Astrocyte of the spinal cord (primary cell): ENCODE measurements around the gene TECR.

Source experiments
- DNase-seq: peaks from one replicate; pipeline ENCODE4 v3.0.0; 2011; ENCODE audit warnings: low read depth, low spot score
- H3K4me3 ChIP-seq: 2 replicates; pipeline ENCODE4 v1.5.1; 2011; ENCODE audit warnings: low read depth, mild to moderate bottlenecking, low read length, moderate library complexity
- in situ Hi-C: cut with HindIII; loops from 2 replicates; pipeline ENCODE4 v1.10.0; 2017; ENCODE audit warnings: low sequenced_read_pairs
- TF ChIP-seq, protein P1 (sequence below): IDR thresholded peaks from 2 replicates; pipeline ENCODE4 v1.5.1; 2012; ENCODE audit warnings: low read depth, mild to moderate bottlenecking, low read length, inconsistent platforms

Gene TECR

DNA sequence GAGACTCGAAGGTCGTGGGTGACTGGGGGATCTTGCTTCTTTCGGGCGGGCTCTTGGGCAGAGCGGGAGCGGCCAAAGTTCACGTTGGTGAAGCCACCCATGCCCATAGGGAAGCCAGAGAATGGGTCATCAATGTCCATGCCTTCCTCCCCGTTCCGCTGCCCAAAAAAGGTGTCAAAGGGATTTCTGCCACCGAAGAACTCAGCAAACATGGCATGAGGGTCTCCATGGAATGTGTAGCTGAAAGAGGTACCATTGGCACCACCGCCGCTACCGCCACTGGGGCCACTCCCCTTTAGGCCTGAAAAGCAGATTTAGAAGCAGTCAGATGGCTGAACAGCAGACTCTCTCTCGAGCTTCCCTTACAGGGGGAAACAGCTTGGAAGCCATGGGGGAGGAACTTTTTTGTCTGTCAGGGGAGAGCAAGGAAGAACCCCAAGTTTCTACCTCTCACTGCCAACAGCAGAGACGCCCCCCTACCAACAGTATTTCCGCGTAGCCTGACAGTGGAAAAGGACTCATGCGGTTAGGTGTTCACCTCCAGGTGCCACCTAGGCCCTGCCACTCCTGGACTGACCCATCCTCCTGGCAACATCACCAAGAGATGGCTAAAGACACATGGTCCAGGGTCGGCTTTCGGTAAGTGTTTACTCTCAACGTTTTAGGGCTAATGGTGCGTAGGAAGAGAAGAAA, 12.5 kb upstream of the TECR start:
- H3K4me3 ChIP-seq, result peak overlapping the region; percentile 68
- in situ Hi-C loops, result no loop called here
- no peak for DNase-seq
- TF ChIP-seq, protein P1, sequence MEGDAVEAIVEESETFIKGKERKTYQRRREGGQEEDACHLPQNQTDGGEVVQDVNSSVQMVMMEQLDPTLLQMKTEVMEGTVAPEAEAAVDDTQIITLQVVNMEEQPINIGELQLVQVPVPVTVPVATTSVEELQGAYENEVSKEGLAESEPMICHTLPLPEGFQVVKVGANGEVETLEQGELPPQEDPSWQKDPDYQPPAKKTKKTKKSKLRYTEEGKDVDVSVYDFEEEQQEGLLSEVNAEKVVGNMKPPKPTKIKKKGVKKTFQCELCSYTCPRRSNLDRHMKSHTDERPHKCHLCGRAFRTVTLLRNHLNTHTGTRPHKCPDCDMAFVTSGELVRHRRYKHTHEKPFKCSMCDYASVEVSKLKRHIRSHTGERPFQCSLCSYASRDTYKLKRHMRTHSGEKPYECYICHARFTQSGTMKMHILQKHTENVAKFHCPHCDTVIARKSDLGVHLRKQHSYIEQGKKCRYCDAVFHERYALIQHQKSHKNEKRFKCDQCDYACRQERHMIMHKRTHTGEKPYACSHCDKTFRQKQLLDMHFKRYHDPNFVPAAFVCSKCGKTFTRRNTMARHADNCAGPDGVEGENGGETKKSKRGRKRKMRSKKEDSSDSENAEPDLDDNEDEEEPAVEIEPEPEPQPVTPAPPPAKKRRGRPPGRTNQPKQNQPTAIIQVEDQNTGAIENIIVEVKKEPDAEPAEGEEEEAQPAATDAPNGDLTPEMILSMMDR, result no peak

DNA sequence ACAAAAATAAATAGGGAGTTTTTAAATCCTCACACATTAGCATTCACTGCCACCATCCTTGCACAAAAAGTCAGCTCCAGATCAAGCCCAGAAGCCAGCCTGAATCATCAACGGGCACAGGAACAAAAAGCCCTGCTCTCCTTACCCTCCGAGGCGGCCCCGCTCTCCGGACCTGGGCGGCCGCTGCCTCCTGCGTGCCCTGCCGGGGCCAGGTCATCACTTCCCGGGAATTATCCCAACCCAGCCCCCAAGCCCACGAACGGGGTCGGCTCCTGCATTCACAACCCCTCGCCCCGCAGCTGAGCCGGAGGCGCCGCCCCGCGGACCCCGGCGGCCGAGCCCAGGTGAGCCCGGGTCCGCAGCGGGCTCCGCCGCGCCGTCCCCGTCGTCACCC, 12.0 kb upstream of the TECR start:
- TF ChIP-seq, protein P1, result no peak
- H3K4me3 ChIP-seq, result peak overlapping the region; percentile 68
- DNase-seq, result no peak
- in situ Hi-C loops, result no loop called here

DNA sequence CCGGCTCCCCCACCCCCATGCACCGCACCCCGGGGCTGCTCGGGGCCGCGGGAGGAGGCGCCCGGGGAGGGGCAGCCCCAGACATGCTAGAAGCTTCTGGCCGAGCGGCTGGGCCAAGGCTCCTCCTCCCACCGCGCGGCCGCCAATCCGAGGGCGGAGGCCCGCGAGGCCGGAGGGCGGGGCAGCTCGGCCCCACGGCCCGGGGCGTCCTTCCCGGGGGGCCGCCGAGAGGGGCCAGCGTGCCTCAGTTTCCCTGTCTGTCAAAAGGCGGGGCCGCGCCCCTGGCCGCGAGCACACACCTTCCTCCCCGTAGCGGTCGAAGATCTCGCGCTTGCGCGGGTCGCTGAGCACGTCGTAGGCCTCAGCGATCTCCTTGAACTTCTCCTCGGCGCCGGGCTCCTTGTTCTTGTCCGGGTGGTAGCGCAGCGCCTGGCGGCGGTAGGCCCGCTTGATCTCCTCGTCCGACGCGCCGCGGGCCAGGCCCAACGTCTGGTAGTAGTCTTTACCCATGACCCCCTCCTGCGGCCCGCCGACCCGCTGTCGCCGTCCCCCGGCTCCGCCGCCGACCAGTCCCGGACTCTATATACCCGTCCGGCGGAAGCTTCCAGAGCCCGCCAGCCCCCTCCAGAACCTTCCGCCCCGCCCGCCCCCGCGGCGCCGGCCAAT, 11.4 kb upstream of the TECR start, which contains the start of gene DNAJB1:
Gene DNAJB1 (minus strand): TSS at position 558 of the 666 bp plus-strand sequence. CDS start 48 bp downstream, at position 510.
- in situ Hi-C loops, result no loop called here
- TF ChIP-seq, protein P1, result no peak
- DNase-seq, result peak; percentile 94
- peak within 1 kb of the TSS; percentile 68 for H3K4me3 ChIP-seq

DNA sequence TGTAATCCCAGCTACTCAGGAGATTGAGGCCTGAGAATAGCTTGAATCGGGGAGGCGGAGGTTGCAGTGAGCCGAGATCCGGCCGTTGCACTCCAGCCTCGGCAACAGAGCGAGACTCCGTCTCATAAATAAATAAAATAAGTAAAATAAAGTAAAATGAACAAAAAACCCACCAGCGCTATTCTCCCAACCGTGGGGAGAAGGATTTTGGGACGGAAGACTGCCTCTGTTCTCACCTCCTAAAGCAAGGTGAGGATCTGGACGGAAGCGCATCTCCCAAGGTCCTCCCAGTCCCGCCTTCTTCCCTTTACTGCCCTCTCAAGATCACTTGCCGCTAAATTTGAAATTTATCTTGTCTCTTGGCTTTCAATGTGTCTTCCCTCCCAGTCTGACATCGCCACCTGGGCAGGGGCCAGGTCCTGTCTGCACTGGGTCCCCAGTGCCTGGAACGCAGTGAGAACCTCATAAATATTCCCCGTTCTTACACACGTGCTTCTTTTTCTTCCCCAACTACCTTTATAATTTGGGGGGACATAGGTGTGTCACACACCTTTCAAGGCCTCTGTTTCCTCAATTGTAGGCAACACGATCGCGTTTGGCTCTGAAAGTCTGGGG, 10.0 kb upstream of the TECR start:
- in situ Hi-C loops, result no loop called here
- no peak for DNase-seq
- TF ChIP-seq, protein P1, result no peak
- H3K4me3 ChIP-seq, result no peak overlapping the region

DNA sequence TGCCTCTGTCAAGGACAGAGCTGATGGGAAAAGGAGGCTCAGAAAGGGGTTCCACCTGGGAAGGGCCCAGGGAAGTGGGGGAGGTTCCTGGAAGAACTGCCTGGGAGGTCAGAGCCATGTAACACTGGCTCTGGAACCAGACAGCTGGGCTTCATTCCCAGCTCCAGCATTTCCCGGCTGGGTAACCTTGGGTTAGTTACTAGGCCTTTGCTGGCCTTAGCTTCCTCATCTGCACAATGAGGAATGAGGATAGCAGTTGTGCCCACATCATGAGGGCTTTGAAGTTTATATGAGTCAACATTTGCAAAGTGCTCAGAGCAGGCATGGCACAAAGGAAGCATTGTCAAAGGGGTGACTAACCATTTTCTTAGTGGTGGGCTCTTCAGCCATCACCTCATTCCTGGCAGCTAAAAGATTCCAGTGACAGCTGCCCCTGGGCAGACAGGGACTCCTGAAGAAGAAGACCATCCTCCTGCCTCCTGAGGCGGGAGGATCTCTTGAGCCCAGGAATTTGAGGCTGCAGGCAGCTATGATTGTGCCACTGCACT, 9.5 kb upstream of the TECR start:
- TF ChIP-seq, protein P1, result no peak
- DNase-seq, result peak; percentile 88
- in situ Hi-C loops, result no loop called here
- H3K4me3 ChIP-seq, result no peak overlapping the region

DNA sequence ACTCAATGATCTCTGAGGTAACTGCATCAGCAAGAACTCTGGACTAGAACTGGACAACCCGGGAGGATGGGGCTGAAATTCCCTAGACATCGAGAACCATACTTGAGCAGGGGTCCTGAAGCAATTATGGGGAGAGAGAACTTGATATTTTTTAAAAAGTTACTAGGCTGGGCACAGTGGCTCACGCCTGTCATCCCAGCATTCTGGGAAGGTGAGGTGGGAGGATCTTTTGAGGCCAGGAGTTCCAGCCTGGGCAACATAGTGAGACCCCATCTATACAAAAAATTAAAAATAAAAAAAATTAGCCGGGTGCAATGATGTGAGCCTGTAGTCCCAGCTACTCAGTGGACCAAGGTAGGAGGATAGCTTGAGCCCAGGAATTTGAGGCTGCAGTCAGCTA, 8.9 kb upstream of the TECR start:
- in situ Hi-C loops, result no loop called here
- H3K4me3 ChIP-seq, result no peak overlapping the region
- DNase-seq, result no peak
- TF ChIP-seq, protein P1, result no peak
